B cell (primary cell): Measurements from ENCODE around the gene RLN3.

Source experiments
- CTCF ChIP-seq: fragments of 200-600 bp; IDR thresholded peaks from one replicate; pipeline ENCODE4 v1.8.0; 2022; ENCODE audit warnings: antibody characterized with exemption, mild to moderate bottlenecking
- EZH2 ChIP-seq: IDR thresholded peaks from 2 replicates; pipeline ENCODE4 v1.6.1; 2012; ENCODE audit warnings: borderline replicate concordance, low read depth, mild to moderate bottlenecking, moderate library complexity, low read length; ENCODE audit not compliant: insufficient read depth, poor library complexity, severe bottlenecking

- no peak for TF ChIP-seq CTCF
- no peak for TF ChIP-seq EZH2
Observed at GRCh38 chr19:13987101-13987890, 40.7 kb upstream of the RLN3 start.
